ENCODE data around the gene PYY. TPM values are rescaled to one million over a fixed set of nuclear protein-coding genes. Genes with fewer than 3 reads are reported as not detected.
"Not testable (repeated sequence)": the region's sequence is repeated elsewhere in the genome, so short reads cannot be mapped to it uniquely, and the experiment has no call there.

Gene PYY
- total and polyA plus RNA-seq, 5 experiments from 2014 or later = not detected

DNA sequence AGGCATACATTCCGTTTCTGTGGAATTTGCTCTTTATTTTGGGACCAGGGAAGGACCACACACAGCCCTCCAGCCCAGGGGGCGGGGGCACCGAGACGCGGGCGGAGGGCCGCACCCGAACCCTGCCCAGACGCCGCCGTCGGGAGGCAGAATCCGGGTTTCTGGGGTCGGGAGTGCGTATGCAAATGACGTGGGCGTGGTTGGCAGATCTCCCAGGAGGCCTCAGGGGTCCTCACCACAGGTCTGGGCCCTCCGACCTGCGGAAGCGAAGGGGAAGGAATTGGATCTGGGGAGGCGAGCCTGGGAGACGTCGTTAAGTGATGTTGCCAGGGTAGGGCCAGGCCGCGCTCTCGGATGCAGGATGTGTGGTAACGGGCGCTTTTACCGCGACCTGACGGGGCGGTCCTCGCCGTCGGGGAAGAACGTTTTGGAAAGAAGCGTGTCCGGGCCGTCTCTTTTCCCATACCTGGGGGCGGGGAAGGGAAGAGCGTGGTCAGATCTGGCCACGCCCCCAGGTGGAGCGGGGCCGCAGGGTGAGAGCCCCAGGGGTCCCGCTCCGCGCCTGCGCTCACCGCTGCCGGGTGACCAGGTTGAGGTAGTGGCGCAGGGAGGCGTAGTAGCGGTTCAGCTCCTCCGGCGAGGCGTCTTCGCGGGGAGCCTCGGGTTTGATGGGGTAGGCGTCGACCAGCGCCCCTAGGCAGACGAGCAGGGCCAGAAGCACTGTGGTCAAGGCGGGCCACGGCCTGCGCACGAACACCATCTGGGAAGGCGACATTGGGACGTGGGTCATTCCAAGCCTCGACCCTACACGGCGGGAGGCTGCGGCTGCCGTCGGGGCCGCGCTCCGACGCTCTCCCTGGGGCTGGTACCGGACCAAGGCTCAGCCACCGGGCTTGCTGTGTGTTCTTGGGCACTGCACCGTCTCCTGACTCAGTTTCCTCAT is 745 bp downstream of the PYY start:
- H3K27ac Mint-ChIP-seq = peak overlapping the region in 1 of 10 donors; percentile 25

DNA sequence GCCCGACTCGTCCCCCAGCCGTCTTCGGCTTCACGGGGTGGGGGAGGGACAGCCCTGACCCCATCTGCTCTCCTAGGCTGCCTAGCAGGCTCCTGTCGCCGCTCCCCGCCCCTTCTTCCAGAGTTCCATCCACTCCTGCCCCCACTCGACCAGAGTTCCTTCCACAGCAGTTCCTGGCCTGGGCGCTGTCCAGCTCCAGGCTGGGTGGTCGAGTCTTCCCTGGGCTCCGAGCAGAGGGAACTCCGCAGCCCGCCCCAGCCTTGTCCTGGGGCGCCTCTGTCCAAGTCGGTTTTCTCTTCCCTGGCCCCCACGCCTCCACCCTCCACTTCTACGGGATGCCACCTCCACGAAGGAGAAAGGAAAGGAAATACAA is 1.4 kb downstream of the PYY start:
- Mint-ChIP-seq H3K4me1 (peaks cover 2 to 10% (median 4%) of the 10 kb centered on the region in 4 donors), H3K9me3 (no peaks in the 10 kb centered on the region), H3K27me3 (peaks cover 17 to 65% (median 40%) of the 10 kb centered on the region in 5 donors), H3K27ac (peak overlapping the region in 2 of 10 donors; percentile 57 to 67), H3K36me3 (no peaks in the 10 kb centered on the region), H3K4me3 (peak overlapping the region in 1 of 10 donors; percentile 21)
- ATAC-seq (no peak), DNase-seq (no peak)
- POLR2A ChIA-PET = no interaction called here

More for the DNA sequence above, 745 bp downstream of the PYY start:
- peak in 1 of 2 donors; percentile 44 for ATAC-seq
- Mint-ChIP-seq H3K9me3 (no peaks in the 10 kb centered on the region), H3K4me3 (peak overlapping the region in 5 of 10 donors; percentile 21 to 50 (median 33)), H3K4me1 (peaks cover 2 to 10% (median 4%) of the 10 kb centered on the region in 4 donors), H3K36me3 (no peaks in the 10 kb centered on the region), H3K27me3 (peaks cover 19 to 65% (median 40%) of the 10 kb centered on the region in 5 donors)
- DNase-seq = no peak
- POLR2A ChIA-PET = no interaction called here

DNA sequence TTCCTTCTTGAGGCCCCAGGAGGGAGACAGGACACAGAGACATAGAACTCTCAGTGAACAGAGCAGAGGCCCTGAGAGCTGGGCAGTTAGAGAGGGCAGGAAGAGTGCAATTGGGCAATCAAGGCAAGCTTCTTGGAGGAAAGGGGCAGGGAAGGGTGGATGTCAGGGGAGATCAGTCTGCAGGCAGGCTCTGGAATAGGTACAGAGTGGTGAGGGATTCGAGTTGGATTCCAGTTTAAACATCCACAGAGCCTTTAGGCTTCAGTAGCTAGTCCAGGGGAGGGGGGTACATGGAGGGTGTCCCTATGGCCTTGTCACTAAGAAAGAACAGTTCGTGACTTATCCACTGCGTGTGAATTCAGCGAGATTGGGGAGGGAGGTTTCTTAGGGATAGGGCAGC is 2.0 kb downstream of the PYY start:
- POLR2A ChIA-PET = no interaction called here
- ATAC-seq (no peak), DNase-seq (no peak)
- Mint-ChIP-seq H3K9me3 (no peaks in the 10 kb centered on the region), H3K36me3 (no peaks in the 10 kb centered on the region), H3K4me3 (peak overlapping the region in 3 of 10 donors; percentile 5 to 20 (median 8)), H3K4me1 (peaks cover 2 to 10% (median 4%) of the 10 kb centered on the region in 4 donors), H3K27me3 (peaks cover 17 to 65% (median 40%) of the 10 kb centered on the region in 5 donors), H3K27ac (peak overlapping the region in 1 of 10 donors; percentile 67)

DNA sequence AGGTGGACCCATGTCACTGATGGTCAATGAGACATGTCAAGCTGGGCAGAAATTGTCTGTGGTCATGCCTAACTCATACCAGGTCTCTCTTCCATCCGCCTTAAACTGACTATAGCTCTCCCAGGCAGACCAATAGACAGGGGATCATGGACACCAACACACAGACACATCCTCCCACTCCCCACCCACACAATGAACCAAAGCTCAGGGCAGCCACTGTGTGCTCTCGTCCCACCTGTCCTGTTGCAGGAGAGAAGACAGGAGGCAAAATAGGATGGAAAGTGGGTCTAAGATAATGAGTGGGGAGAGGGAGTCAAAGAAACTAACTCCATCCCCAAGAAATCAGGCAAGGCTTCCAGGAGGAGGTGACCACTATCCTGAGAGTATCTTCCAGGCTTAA is 3.2 kb downstream of the PYY start:
- Mint-ChIP-seq H3K4me1 (peaks cover 2 to 10% (median 4%) of the 10 kb centered on the region in 4 donors), H3K4me3 (no peak overlapping the region), H3K27ac (no peak overlapping the region), H3K27me3 (peaks cover 17 to 58% (median 41%) of the 10 kb centered on the region in 5 donors), H3K9me3 (no peaks in the 10 kb centered on the region), H3K36me3 (no peaks in the 10 kb centered on the region)
- DNase-seq (no peak), ATAC-seq (no peak)
- POLR2A ChIA-PET = no interaction called here

DNA sequence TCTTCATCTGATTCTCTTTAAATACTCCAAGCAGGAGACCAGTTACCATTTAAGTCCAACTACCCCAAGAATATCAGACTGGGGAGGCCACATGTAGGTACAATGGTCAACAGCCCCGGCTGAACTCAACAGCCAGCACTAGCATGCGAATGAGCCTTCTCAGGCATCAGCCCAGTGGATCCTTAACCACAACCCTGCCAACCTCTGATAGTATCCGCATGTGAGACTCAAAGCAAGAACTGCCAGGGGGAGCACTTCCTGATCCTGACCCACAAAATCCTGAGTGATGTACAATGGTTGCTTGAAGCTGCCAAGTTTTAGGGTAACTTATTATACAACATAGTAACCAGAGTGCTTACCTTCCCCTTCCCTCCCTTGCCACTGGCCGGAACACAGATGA is 4.0 kb downstream of the PYY start:
- H3K9me3 Mint-ChIP-seq = no peaks in the 10 kb centered on the region
- H3K4me1 Mint-ChIP-seq = peaks cover 2 to 10% (median 4%) of the 10 kb centered on the region in 4 donors
- POLR2A ChIA-PET = no interaction called here
- no peak overlapping the region for H3K4me3 Mint-ChIP-seq
- ATAC-seq = no peak
- no peak overlapping the region for H3K27ac Mint-ChIP-seq
- peaks cover 17 to 51% (median 39%) of the 10 kb centered on the region in 5 donors for H3K27me3 Mint-ChIP-seq
- no peak for DNase-seq
- H3K36me3 Mint-ChIP-seq = no peaks in the 10 kb centered on the region

DNA sequence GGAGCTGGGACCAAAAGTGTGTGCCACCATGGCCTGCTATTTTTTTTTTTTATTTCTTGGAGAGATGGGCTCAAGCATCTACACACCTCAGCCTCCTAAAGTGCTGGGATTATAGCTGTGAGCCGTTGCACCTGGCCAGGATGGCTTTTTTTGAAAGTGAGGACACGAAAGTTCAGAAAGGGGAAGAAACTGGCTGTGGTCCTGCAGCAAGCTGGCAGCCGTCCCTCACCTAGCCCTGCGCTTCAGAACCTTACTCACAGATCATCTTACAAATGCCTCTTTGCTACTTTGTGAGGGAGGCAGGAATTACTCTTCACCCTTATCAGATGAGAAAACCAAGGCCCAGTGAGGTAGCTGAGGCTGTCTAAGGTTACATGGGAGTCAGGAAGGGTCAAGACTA is 7.0 kb downstream of the PYY start:
- Mint-ChIP-seq H3K4me3 (no peak overlapping the region), H3K27ac (no peak overlapping the region), H3K4me1 (peaks cover 0 to 4% (median 2%) of the 10 kb centered on the region in 4 donors), H3K9me3 (no peaks in the 10 kb centered on the region), H3K36me3 (no peaks in the 10 kb centered on the region), H3K27me3 (peaks cover 8 to 28% (median 23%) of the 10 kb centered on the region in 5 donors)
- POLR2A ChIA-PET = no interaction called here
- DNase-seq = no peak
- no peak for ATAC-seq

DNA sequence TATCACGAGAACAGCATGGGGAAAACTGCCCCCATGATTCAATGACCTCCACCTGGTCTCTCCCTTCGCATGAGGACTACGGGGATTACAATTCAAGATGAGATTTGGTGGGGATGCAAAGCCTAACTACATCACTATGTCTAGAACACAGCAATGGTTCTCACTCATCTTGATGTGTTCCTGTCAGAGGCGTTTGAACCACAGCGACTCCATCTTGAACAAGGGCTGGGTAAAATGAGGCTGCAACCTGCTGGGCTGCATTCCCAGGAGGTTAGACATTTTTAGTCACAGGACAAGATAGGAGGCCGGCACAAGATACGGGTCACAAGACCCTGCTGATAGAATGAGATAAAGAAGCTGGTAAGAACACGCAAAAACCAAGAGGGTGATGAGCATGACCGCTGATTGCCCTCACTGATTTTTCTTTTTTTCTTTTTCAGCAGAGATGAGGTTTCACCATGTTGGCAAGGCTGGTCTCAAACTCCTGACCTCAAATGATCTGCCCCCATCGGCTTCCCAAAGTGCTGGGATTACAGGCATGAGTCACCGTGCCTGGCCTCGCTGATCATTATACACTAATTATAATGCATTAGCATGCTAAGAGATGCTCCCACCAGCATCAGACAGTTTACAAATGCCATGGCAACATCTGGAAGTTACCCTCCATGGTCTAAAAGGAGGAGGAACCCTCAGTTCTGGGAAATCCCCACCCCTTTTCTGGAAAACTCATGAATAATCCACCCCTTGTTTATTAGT is 8.5 kb downstream of the PYY start:
- H3K27me3 Mint-ChIP-seq = peaks cover 0 to 15% (median 10%) of the 10 kb centered on the region in 5 donors

DNA sequence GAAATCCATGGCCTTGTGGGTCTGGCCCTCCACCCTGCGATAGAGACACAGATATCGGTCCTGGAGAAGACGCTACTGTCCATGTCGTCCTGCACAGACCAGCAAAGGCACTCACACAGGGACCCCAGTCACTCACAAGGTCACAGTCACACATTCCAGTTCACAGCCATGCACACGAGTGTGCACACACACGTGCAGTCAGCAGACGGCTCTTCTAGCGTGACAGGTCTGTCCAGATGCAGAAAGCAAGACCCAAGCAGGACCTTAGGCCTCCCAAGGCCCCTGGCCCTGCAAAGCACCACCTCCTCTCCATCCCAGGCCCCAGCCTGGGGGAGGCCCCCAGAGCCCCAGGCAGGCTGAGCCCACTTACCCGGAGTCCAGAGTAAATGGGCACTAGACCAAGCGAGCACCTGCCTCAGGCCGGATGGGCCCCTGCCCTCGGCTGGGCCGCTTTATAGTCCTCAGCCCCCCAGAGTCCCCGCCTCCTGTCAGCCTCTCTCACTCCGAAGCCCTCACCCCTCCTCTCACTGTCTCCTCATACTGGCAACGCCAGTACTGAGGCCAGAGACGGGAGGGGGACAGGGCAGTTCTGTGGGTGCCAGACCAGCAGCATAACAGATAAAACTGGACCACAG is 11.6 kb downstream of the PYY start, which contains the start of gene PPY:
TSS of gene PPY (minus strand) at position 426 of the 635 bp plus-strand sequence. CDS start 822 bp downstream, outside the sequence.
- DNase-seq (no peak), ATAC-seq (no peak)
- POLR2A ChIA-PET = no interaction called here
- Mint-ChIP-seq H3K4me3 (no peak within 1 kb of the TSS), H3K27me3 (peaks cover 0 to 9% (median 4%) of the 10 kb centered on the region in 5 donors), H3K9me3 (no peaks in the 10 kb centered on the region), H3K36me3 (no peaks in the 10 kb centered on the region), H3K27ac (no peak within 1 kb of the TSS), H3K4me1 (peaks cover 9 to 22% (median 16%) of the 10 kb centered on the region in 4 donors)

More for the DNA sequence above, 8.5 kb downstream of the PYY start:
- H3K4me1 Mint-ChIP-seq = peaks cover 0 to 3% (median 0%) of the 10 kb centered on the region in 4 donors
- ATAC-seq = no peak
- H3K36me3 Mint-ChIP-seq = no peaks in the 10 kb centered on the region
- POLR2A ChIA-PET = no interaction called here
- no peaks in the 10 kb centered on the region for H3K9me3 Mint-ChIP-seq
- DNase-seq = no peak
- H3K27ac Mint-ChIP-seq = no peak overlapping the region
- H3K4me3 Mint-ChIP-seq = no peak overlapping the region

DNA sequence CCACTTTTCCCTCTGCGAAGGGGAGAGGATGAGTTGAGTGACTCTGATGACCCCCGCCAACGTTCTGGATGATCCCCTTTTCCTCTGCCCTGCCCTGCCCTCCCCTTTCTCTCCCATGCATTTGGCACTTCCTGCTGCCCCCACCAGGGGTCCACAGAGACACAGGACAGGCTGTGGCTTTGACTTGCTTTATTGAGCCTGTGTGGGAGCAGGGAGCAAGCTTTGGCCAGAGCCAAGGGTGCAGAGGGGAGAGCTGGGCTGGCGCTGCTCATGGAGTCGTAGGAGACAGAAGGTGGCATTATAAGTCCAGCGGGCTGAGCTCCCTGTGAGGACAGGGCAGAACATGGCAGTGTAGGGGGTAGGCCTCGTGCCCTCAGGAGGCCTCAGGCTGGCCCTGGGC is 13.1 kb downstream of the PYY start:
- ATAC-seq = no peak
- peak in 1 of 10 donors; percentile 30 for DNase-seq
- Mint-ChIP-seq H3K4me1 (peaks cover 9 to 24% (median 17%) of the 10 kb centered on the region in 4 donors), H3K27ac (no peak overlapping the region), H3K27me3 (peaks cover 0 to 3% (median 3%) of the 10 kb centered on the region in 5 donors), H3K36me3 (no peaks in the 10 kb centered on the region), H3K4me3 (no peak overlapping the region), H3K9me3 (no peaks in the 10 kb centered on the region)
- POLR2A ChIA-PET = interaction anchor here (1.3 kb wide), 1 partner anchor 13 kb away, joined by 3 read pairs; no protein-coding TSS in a partner anchor

DNA sequence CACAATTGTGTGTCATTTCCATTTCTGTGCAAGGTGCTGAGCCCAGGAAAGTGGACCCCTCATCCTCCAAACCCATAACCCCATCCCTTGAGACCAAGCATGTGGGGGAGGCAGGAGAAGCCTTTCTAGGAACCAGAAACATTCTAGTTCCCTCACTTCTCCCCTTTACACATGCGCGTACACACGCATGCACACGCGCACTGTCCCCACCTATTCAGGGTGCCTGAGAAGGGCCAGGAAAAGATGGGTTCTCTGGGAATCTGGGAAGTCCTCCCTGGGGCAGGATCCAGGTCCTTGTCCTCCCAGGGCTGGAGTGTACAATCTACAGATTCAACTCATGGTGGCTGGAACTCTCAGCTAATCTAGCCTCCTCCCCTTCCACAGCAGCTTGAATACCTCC is 13.9 kb downstream of the PYY start:
- H3K27ac Mint-ChIP-seq = peak overlapping the region in 2 of 10 donors; percentile 37 to 77
- no peak for ATAC-seq

DNA sequence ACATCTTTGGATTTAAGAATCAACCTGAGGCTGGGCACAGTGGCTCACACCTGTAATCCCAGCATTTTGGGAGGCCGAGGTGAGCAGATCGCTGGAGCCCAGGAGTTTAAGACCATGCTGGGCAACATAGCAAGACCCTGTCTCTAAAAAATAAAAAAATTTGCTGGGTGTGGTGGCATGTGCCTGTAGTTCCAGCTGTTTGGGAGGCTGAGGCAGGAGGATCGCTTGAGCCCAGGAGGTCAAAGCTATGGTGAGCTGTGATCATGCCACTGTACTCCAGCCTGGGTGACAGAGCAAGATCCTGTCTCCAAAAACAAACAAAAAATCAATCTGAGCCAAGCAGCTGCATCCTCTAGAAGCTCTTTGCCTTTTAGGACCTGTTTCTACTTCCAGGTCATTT is 14.3 kb downstream of the PYY start:
- not testable (repeated sequence) for H3K9me3 Mint-ChIP-seq, DNase-seq, ATAC-seq, H3K36me3 Mint-ChIP-seq, H3K27me3 Mint-ChIP-seq
- POLR2A ChIA-PET = interaction anchor here (0.9 kb wide), 1 partner anchor 76 kb away, joined by 4 read pairs; no protein-coding TSS in a partner anchor
- peaks cover 9 to 24% (median 17%) of the 10 kb centered on the region in 4 donors for H3K4me1 Mint-ChIP-seq
- H3K4me3 Mint-ChIP-seq = peak overlapping the region; percentile 11 to 77 (median 54)
- H3K27ac Mint-ChIP-seq = peak overlapping the region in 3 of 10 donors; percentile 37 to 77 (median 70)

More for the DNA sequence above, 13.9 kb downstream of the PYY start:
- H3K27me3 Mint-ChIP-seq = peaks cover 0 to 3% (median 3%) of the 10 kb centered on the region in 5 donors
- POLR2A ChIA-PET = interaction anchor here (1.3 kb wide), 1 partner anchor 12 kb away, joined by 3 read pairs; no protein-coding TSS in a partner anchor
- H3K36me3 Mint-ChIP-seq = no peaks in the 10 kb centered on the region
- peaks cover 9 to 24% (median 17%) of the 10 kb centered on the region in 4 donors for H3K4me1 Mint-ChIP-seq
- peak overlapping the region in 1 of 10 donors; percentile 29 for H3K4me3 Mint-ChIP-seq
- DNase-seq = no peak
- no peaks in the 10 kb centered on the region for H3K9me3 Mint-ChIP-seq

DNA sequence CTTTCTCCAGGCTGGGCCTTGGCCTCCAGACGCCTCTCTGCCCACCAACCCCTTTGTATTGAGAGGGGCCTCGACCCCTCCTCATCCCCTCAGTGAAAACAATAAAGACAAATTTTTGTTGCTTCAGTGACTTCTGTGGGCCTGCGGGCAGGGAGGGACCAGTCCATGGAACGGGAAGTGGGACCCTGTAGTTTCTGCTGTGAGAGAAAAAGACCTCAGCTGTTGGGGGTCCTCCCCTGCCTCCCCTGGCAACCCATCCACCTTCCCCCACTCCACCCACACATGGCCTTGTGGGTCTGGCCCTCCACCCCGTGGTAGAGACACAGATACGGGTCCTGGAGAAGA is 14.9 kb downstream of the PYY start:
- DNase-seq = no peak
- Mint-ChIP-seq H3K27ac (peak overlapping the region in 6 of 10 donors; percentile 15 to 56 (median 38)), H3K4me1 (peaks cover 9 to 24% (median 15%) of the 10 kb centered on the region in 4 donors), H3K27me3 (peaks cover 0 to 3% (median 0%) of the 10 kb centered on the region in 5 donors), H3K36me3 (no peaks in the 10 kb centered on the region), H3K9me3 (no peaks in the 10 kb centered on the region), H3K4me3 (peak overlapping the region in 9 of 10 donors; percentile 43 to 81 (median 63))
- POLR2A ChIA-PET = interaction anchor here (0.9 kb wide), 1 partner anchor 77 kb away, joined by 4 read pairs; no protein-coding TSS in a partner anchor
- no peak for ATAC-seq

Data from naive thymus-derived CD8-positive, alpha-beta T cell (primary cell).